ENCODE data around the gene PAM16.

Gene PAM16

DNA sequence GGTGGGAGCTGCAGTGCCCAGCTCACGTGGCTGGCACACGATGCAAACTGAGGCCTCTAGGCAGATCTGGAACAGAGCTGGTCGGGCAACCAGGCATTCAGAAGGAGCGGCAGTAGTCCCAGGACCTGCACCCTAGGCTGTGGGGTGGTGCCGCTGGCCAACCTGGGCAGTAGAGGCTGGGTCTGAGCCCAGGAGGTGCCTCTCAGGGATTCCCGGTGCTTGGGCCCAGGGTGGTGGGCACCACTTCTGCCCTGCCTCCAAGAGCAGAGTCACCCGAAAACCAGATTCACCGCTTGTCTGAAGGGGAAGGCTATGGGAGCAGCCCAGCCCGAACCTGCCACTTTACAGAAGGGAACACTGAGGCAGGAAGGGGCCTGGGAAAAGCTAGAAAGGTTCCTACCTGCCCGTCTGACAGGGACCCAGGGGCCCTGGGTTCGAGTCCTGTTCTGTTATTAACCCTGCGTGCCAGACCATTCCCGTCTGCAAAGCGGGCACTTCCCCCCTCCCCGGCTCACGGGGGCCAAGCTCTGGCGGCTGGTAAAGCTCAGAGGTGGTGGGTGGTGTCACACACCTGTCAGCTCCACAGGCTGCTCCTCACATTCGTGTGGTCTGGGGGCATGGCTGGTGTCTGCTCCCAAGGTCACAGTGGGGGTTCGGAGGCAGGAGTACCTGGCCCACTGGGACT is 18.4 kb downstream of the PAM16 start:
- no peak for DNase-seq

DNA sequence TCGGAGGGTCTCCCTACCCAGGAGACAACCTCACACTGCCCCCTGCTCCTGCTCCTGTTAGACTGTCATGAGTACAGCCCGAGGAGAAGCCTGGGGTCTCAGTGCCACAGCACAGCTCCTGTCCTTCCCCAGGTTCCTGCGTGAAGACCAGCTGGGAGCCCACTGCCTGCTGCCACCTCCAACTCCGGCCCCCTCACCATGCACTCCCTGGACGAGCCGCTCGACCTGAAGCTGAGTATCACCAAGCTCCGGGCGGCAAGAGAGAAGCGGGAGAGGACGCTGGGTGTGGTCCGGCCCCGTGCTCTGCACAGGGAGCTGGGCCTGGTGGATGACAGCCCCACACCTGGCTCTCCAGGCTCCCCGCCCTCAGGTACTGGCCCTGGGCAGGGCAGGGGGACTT is 19.0 kb downstream of the PAM16 start:
- DNase-seq, result no peak

DNA sequence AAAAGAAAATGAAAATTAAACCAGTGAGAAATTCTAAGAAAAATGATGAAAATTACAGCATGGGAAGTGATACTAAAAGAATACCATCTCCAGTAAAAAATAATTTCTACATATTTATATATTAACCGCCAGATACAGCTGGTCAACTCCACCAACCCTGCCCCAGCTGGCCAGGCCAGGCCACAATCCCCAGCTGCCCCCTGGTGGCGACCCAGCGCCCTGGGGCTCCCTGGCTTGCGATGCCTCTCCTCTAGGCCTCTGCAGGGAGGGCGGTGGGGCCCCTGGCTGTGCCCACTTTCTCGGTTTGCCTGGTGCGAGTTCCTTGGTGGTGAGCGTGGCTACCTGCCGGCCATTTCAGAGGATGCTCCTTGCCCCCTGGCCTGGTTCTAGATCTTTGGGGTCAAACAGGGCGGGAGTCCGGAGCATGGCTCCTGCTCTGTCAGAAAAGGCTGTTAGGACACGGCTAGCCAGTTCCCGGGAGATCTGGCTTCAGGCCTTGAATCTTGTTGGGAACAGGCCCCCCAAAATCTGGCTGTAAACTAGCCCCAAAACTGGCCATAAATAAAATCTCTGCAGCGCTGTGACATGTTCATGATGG is 20.7 kb downstream of the PAM16 start:
- DNase-seq, result peak; percentile 11 to 39

DNA sequence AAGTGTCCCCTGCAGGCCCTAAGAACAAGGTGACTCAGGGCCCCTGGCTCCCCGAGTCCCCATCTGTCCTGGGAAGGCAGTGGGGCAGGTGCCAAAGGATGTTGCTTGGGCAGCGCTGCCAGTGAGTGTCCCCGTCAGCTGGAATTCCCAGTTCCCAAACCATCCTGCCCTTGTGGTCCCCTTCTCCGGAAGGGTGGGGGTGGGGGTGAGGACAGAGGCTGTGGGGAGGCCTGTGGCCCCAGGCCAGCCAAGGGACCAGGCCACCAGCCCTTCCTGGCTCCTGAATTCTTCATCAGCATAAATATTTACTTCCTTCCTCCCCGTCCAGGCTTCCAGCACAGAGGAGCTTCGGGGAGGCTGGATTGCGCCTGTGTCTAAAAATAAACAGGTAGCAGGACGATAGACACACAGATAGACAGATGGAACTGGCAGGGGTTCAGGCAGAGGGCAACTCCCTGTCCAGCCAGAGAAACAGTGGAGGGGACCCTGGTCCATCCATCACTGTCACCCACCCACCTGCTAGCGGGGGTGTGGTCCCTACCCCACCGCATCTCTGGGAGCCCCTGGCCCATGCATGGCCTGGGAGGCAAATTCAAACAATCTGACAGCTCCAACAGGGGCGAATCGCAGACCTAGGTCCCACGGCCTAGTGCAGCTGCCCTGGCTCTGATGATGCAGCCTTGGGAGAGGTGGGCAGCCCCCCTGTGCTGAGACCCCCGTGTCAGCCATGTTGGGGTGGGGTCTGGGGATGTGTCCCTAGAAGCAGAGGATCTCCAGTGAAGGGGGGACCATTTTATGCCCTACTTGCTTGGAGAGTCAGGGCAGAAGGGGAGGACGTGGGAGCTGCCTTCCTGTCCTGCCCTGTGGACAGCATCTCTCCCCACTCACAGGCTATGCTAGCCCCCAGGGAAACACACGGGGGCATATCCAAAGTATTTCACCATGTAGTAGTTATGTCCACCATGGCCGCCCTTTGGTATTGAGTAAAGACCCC is 22.0 kb downstream of the PAM16 start:
- no peak for DNase-seq

DNA sequence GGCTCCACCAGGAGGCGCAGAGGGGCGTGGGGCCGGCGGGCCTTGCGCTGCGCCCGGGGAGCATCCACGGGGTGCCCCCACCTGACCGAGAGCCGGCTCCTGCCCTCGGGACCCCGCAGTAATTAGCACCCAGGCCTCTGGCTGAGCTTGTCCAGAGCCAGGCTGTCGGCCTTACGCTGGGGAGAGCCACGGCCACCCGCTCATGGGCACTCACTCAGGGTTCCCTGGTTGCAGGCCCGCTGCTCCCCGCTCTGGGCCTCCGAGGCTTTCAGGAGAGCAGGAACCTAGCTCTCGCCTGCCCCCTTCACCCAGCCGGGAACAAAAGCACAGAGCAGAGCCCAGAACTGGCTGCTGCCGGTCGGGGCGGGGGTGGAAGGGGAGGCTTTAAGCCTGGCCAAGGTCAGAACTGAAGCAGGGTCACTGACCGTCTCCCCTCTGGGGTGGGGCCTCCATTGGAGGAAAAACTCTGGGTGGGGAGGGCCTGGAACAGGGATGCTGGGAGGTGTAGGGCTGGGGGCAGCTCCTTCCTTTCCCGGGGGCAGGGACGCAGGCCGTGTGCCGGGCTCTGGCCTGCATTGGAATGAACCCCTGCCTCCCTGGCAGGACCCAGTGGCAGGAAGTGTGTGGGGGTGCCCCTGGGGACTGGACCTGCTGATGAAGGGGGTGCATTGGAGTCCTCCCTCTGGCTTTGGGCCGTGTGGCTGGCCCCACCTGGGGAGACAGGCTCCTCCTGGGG is 22.9 kb downstream of the PAM16 start:
- no peak for DNase-seq

DNA sequence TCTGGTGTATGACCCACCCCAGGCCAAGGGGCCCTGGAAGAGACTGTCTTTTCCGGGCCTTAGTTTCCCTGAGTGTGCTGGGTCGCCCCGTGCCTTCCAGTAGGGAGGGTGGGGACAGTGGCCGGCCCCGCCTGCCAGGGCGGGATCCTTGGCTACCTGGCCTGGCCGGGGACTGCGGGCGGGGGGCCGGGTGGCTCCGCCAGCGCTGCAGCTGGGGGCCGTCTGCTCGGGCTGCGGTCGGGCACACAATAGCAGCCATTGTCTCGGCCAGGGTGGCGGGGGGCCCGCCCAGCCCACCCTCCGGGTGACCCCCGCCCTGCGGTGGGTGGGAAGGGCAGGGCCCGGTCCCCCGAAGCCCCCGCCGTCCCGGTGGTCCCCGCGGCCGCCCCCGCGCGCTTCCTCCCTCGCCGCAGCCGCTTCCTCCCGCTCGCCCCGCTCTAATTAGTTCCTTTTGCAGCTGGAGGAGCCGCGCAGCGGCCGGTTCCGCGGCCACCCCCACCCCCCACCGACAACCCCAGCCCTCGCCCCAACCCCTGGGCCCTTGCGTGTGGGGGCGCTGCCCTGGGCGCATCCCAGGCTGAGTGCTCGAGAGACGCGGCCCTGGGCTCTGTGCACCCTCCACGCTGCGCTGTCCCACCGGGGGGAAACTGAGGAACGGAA is 23.6 kb downstream of the PAM16 start:
- no peak for DNase-seq

DNA sequence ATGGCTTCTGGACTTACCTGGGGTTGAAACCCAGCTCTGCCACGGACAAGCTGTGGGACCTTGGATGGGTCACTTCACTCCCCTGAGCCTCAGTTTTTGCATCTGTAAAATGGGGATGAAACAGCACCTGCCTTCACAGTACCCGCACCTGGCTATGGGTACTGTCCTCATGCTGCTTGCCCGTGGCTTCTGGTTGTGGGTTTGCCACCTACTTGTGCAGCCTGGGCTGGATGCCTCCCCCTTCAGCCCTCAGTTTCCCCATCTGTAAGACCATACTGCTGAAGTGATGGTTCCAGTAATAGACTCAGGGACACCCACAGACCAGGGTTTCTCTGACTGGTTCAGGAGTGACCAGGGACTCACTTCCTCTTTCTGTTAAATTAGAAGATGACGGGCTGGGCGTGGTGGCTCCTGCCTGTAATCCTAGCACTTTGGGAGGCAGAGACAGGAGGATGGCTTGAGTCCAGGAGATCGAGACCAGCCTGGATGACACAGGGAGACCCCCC is 25.8 kb downstream of the PAM16 start:
- DNase-seq, result no peak

DNA sequence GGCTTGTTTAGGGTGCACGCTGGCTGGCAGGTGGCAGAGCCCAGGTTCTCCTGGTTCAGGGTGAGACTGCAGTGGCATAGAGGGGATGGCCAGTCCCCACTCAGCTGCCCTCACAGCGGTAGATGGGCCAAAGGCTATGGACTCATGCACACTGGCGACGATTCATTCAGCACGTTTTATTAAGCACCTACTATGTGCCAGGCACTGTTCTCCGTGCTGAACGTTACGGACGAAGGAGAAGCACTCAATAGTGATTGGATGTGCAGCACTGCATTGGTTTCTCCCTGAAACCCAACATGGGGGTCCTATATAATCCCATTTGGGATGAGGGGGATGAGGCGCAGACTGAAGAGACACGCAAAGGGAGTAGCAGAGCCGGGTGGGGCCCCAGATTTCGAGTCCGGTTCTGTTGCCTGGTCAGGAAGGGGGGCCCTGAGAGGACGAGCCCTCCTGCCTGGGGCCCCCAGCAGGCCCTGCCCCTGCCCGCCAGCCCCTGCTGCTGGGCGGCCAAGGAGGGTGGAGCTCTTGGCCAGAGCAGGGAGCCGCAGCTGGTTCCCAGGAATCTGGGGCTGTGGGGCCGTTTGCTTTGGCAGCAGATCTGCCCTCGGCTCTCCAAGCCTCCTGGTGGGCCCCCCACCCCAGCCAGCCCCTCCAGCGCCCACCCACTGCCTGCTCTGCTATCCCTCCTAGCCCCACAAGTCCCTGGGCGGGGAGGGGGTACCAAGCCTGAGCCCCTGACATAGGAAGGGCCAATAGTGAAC is 26.4 kb downstream of the PAM16 start:
- DNase-seq, result no peak

DNA sequence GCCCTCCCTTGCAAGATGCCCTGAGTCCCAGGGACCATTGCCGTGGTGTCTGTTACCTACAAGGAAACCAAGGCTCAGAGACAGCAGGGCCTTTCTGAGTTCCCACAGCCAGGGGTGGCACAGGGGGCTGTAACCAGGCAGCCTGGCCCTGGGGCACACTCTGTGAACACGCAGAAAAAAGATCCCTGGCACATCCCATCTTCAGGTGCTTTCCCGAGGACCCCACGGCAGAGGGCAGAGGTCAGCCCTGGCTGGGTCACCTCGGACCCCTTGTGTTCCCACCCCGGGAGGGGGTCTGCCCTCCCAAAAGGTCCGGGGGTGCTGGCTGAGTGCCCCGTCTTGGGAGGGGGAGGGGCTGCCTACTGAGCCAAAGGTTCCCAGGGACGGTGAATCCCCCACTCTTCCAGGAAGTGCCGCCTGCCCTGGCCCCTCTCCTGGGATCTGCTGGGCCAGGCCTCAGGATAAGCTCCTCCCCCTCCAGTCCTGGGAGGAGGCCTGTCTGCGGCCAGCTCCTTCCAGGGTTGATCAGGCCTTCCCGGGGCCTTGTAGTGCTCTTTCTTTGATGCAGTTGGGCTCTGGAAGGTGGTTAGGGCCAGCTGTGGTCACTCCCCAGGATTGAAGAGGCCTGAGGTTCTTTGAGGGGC is 27.2 kb downstream of the PAM16 start:
- no peak for DNase-seq

DNA sequence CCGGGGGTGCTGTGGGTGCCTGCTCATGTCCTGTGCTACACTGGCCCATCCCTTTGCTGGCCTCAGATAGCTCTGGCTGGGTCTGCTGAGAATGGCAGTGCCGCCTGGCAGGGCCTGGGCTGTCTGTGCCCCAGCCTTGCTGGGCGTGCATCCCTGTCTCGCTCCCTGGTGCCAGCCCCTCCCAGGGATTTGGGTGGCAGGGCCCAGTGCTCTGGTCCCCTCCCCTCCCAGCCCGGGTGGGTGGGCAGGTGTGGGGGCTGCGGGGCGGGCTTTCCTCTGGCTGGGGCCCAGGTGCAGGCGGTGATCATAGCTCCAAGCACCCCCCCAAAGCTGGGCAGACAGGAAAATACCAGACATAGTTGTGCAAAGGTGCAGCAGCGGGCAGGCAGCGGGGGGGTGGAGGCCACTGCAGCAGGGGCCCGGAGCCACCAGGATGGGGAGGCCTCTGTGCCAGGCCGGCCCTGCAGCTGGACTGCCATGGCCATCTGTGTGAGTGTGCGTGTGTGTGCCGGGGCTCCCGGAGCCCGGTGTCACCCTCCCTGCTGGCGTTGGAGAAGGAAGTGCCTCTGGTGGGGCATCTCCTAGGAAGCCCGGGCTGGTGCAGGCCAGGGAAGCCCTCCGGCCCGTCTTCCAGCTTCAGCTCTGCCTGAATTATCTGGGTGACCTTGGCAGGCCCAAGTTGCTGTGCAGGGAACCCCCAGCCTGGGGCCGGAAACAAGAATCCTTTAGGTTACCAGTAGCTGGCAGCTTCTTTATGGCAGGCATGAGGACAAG is 27.9 kb downstream of the PAM16 start:
- no peak for DNase-seq

DNA sequence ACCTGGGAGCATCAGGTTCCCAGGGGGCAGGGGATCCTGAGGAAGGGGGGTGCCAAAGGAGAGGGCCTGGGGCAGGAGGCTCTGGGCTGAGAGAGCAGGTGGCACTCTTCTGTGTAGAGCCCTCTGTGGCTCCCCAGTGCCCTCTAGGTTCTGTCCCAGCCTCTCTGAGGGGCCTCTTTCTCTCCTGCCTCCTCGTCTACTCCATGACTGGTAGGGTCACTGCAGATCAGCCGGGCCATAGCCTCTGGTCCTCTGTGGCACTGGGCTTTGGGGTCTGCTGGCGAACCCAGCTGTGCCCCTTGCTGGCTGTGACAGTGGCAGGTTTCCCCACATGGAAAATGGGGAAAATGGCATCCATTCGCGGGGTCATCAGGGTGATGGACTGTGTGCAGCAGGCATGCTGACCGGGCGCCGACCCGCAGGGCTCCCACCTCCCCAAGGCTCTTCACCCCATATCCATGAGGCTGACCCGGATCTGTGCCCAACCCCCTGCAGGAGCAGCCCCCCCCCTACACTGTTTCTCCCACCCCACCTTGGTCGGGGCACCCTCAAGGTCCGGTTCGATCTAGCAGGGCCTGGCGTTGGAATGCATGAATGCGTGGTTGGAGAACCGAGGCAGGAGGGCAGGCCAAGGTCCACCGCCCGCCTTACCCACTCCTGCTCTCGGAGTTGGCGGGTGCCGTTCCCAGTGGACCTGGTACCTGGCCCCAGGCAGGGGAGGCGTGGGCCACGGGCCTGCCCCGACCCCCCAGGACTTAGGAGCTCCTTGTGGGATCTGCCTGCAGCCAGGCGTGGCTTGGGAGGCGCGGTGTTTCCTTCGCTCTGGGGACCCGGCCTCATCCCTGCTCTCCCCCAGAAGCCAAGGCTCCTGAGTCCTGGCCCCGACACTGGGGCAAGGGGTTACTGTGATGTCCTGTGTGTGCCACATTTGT is 28.7 kb downstream of the PAM16 start:
- DNase-seq, result no peak

DNA sequence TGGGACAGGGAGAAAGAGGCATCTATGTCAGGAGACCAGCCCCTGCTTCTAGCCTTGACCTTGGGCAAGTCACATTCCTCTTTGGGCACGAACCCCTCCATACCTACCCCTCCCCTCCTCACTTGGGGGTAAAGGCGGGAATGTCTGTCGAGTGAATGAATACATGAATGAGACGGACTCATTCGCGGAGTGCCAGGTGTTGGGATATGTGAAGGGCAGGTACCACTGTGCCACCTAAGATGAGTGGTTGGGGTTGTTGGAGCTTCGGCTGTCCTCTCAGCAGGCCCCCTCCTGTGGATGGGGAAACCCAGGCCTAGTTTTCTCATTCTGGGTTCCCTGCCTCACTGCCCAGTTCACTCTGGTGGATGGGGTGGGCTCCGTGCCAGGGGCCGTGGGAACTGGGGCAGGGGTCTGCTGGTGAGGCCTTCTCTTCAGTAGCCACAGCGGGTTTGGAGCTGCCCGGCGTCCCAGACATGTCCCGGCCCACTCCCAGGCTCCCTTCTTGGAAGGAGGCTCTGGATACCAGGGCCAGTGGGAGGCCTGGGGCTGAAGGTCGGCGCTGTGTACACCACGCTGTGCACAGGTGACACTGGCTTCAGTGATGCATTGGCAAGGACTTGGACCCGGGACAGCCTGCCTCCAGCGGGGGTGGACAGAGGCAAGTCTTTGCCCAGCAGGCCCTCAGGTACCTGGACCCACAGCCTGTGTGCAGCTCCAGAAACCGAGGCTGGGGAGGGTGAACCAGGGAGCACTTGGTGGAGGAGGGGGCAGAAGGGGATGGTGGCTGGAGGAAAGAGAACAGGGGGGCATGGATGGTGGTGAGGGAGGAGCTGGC is 29.6 kb downstream of the PAM16 start:
- no peak for DNase-seq

DNA sequence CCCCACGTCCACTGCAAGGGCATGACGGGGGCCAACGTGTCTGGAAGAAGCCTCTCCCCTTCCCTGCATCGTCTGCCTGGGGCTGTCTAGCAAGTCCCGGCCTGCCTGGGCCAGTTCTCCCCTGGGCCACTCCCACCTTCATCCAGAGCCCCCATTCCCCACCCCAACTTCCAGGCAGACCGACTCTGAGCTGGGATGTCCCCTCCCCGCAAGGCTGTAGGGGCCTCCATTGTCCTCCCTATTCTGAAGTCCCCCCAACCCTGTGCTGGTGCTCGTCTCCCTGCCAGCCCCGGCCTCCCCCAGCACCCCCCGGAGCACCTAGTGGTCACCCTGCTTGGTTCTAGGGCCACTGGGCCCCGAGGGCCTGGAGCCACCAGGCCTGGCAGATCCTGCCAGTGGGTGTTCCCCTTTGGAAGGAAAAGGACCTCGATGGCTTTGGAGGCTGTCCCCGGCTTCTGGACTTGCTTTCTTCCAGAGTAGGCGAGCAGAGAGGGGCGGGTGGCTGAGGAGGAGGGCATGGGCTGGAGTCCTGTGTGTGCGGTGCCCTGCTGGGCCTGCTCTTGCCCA is 30.5 kb downstream of the PAM16 start:
- no peak for DNase-seq

DNA sequence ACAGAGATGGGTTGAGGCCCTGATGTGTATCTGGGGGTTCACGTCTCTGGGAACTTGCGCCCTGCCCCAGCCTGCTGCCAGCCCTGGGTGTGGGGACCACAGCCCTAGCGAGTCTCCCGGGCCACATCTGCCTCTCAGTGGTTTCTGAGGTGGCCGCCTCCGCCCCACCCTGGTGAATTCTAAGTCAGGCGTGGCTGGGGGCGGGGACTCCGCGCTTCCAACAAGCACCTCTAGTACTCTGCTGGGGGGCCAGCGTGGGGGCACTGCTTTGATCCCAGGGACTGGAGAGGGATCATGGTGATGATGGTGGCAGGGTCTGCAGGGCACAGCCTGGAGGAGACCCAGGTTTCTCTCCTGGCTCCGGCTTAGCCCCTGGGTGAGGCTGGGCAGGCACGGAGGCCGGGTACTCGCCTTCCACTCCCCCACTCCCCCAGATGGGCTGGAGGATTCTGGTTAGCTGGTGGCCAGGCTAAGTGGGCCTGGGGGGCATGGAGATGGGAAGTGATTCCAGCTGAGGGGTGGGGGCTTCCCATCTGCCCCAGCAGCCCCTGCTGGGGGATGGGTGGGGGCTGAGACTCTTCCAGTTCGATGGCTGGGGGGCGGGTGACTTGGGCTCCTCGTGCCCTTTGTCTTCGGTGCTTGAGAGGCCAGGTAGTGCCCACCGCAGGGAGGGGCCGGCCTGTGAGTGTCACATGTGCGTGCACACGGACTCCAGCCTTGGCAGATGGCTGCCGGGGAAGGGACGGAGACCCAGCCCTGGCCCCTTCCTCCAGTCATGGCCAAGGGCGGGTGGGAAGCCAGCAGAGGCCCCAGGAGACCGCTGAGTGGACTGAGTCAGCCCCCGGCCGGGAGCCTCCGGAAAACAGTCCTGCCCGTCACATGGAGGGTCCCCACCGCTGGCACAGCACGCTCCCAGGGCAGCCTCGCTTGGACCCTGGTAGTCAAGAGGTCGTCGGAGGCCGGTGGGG is 31.4 kb downstream of the PAM16 start:
- no peak for DNase-seq

DNA sequence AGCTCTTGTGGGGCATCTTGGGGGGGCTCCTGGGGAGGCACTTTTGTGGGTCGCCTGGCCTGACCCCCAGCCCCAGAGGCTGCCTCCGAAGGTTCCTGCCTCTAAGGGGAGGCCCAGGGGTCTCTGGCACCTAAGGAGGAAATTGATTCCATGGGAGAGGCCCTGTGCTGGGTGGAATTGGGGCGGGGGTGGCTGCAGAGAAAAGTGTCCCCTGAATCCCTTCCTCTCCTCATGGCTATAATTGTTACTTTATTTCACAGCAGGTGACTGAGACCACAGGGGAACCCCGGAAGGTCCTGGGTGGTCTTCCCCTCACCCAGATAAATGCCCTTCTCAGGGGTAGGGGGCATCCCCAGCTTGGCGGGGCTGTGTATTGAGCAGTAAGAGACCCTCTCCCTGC is 32.2 kb downstream of the PAM16 start:
- no peak for DNase-seq

DNA sequence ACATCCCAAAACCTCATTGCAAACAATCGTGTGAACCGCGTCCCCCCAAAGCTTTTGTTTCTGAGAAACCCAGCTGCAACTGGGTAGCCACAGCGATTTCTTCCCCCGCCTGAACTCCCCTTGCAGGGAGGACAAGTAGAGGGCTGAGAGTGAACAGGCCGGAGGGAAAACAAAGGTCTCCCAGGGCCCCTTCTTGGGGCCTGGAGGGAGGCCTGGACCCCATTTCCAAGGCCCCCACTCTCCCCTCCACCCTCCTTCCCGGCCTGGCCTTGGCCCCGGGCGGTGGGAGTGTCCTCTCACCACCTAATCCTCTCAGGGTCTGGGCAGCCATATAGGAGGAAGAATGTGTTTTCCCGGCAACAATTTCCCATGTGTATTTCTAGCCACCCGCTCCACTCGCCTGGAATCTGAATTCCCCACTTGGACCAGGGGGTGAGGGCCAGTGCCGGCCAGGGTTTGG is 32.6 kb downstream of the PAM16 start:
- no peak for DNase-seq

Measured in NCI-H446 (cell line).